ENCODE measurements around the gene SYVN1. TPM values are rescaled to one million over a fixed set of nuclear protein-coding genes. Genes with fewer than 3 reads are reported as not detected.

The SYVN1 gene
- total RNA-seq, 1 experiment from 2014 or later, result 34.8 TPM

GRCh38 chr11:65083834-65084597, 50.3 kb downstream of the SYVN1 start, which contains the start of the genes CDCA5 and ZFPL1:
TSS of gene CDCA5 (minus strand) at chr11:65084040. CDS start at chr11:65083978, 62 bp downstream.
TSS of gene ZFPL1 (plus strand) at chr11:65084222. CDS start at chr11:65084699, 477 bp downstream.
- peak within 1 kb of the TSS; percentile 94 for H3K4me3 Mint-ChIP-seq
- CTCF ChIA-PET, result interaction anchor here (1.3 to 1.4 kb wide), 2 partner anchors 26 to 71 kb away, joined by 3 to 6 read pairs; no protein-coding TSS in a partner anchor
- H3K27me3 Mint-ChIP-seq (ENCODE audit: low read depth), result no peaks in the 10 kb centered on the region
- ATAC-seq (peak; percentile 81), DNase-seq (ENCODE audit: low spot score) (peak; percentile 96)
- peak within 1 kb of the TSS; percentile 99 for H3K27ac Mint-ChIP-seq
- H3K9me3 Mint-ChIP-seq, result no peaks in the 10 kb centered on the region
- peaks cover 31% of the 10 kb centered on the region for H3K36me3 Mint-ChIP-seq
- POLR2A ChIA-PET, result interaction anchor here (0.6 kb wide), 2 partner anchors 136 to 160 kb away, joined by 3 read pairs; no protein-coding TSS in a partner anchor
- peaks cover 10% of the 10 kb centered on the region for H3K4me1 Mint-ChIP-seq
- TF ChIP-seq OVOL2 (CRISPR knock-in tag; IDR thresholded peaks at IDR 0.05; ENCODE audit: borderline replicate concordance) (no peak), USF1 (CRISPR knock-in tag; IDR thresholded peaks at IDR 0.05) (peak; percentile 57), SP1 (CRISPR knock-in tag; conservative IDR thresholded peaks at IDR 0.05) (peak; percentile 100), ELF4 (CRISPR knock-in tag; IDR thresholded peaks at IDR 0.05; ENCODE audit: low read depth) (no peak), HMGA2 (CRISPR knock-in tag; IDR thresholded peaks at IDR 0.05) (no peak), NR1H2 (CRISPR knock-in tag; IDR thresholded peaks at IDR 0.05) (no peak), ZNF232 (CRISPR knock-in tag; IDR thresholded peaks at IDR 0.05) (0 out of 2 replicates have a peak, but pooled peaks have one; percentile 18), PREB (CRISPR knock-in tag; IDR thresholded peaks at IDR 0.05; ENCODE audit: borderline replicate concordance) (no peak), ZNF423 (CRISPR knock-in tag; IDR thresholded peaks at IDR 0.05) (no peak), ETV6 (CRISPR knock-in tag; IDR thresholded peaks at IDR 0.05) (peak; percentile 80), ZNF671 (CRISPR knock-in tag; IDR thresholded peaks at IDR 0.05) (no peak), IRF2 (CRISPR knock-in tag; IDR thresholded peaks at IDR 0.05; ENCODE audit: borderline replicate concordance, low read depth) (no peak; the same call in 1 of the 2 replicates), ZNF396 (CRISPR knock-in tag; IDR thresholded peaks at IDR 0.05; ENCODE audit: borderline replicate concordance) (no peak), E2F4 (CRISPR knock-in tag; IDR thresholded peaks at IDR 0.05; ENCODE audit: borderline replicate concordance, low read depth) (peak; percentile 100), GTF2I (CRISPR knock-in tag; conservative IDR thresholded peaks at IDR 0.05) (no peak), ZNF121 (CRISPR knock-in tag; IDR thresholded peaks at IDR 0.05) (no peak), NFE2L1 (CRISPR knock-in tag; IDR thresholded peaks at IDR 0.05) (peak; percentile 89; the same call in 1 of the 2 replicates), ZNF532 (CRISPR knock-in tag; IDR thresholded peaks at IDR 0.05; ENCODE audit: borderline replicate concordance) (no peak), ZNF416 (CRISPR knock-in tag; IDR thresholded peaks at IDR 0.05) (no peak), JUN (CRISPR knock-in tag; IDR thresholded peaks at IDR 0.05) (peak; percentile 77), KAT7 (CRISPR knock-in tag; IDR thresholded peaks at IDR 0.05; ENCODE audit: borderline replicate concordance) (no peak), FOXP1 (CRISPR knock-in tag; IDR thresholded peaks at IDR 0.05; ENCODE audit: borderline replicate concordance) (peak; percentile 93), NFYB (CRISPR knock-in tag; conservative IDR thresholded peaks at IDR 0.05; ENCODE audit: low read depth) (no peak), FOXP4 (CRISPR knock-in tag; IDR thresholded peaks at IDR 0.05) (0 out of 2 replicates have a peak, but pooled peaks have one; percentile 11)
